Measurements from ENCODE around the gene KIRREL3. TPM values are rescaled to one million over a fixed set of nuclear protein-coding genes. Genes with fewer than 3 reads are reported as not detected.

The KIRREL3 gene
- total RNA-seq, 1 donor from 2014 or later = 0.13 TPM

GRCh38 chr11:126686938-126687337 lies 313.6 kb downstream of the KIRREL3 start:
- no peak for ATAC-seq
- no peak for DNase-seq (ENCODE audit: low spot score)

- DNase-seq (ENCODE audit: low spot score) (no peak), ATAC-seq (peak; percentile 54)
Observed at GRCh38 chr11:126683766-126684728, 316.5 kb downstream of the KIRREL3 start.

- ATAC-seq (no peak), DNase-seq (ENCODE audit: low spot score) (no peak)
Observed at GRCh38 chr11:126682590-126682989, 318.0 kb downstream of the KIRREL3 start.

- ATAC-seq (no peak), DNase-seq (ENCODE audit: low spot score) (no peak)
Observed at GRCh38 chr11:126680700-126681099, 319.9 kb downstream of the KIRREL3 start.

- DNase-seq (ENCODE audit: low spot score) (no peak), ATAC-seq (no peak)
Observed at GRCh38 chr11:126680131-126680530, 320.4 kb downstream of the KIRREL3 start.

- no peak for DNase-seq (ENCODE audit: low spot score)
- ATAC-seq = peak; percentile 52
Observed at GRCh38 chr11:126679033-126679432, 321.5 kb downstream of the KIRREL3 start.

- ATAC-seq (no peak), DNase-seq (ENCODE audit: low spot score) (no peak)
Observed at GRCh38 chr11:126676536-126676935, 324.0 kb downstream of the KIRREL3 start.

GRCh38 chr11:126673319-126673718 lies 327.3 kb downstream of the KIRREL3 start:
- no peak for ATAC-seq
- no peak for DNase-seq (ENCODE audit: low spot score)

GRCh38 chr11:126669416-126669815 lies 331.2 kb downstream of the KIRREL3 start:
- no peak for ATAC-seq
- no peak for DNase-seq (ENCODE audit: low spot score)

GRCh38 chr11:126664643-126665042 lies 335.9 kb downstream of the KIRREL3 start:
- ATAC-seq (no peak), DNase-seq (ENCODE audit: low spot score) (no peak)

GRCh38 chr11:126663749-126664592 lies 336.6 kb downstream of the KIRREL3 start:
- no peak for ATAC-seq

GRCh38 chr11:126662035-126662790 lies 338.4 kb downstream of the KIRREL3 start:
- ATAC-seq (no peak), DNase-seq (ENCODE audit: low spot score) (no peak)

More at GRCh38 chr11:126663749-126664592, 336.6 kb downstream of the KIRREL3 start:
- DNase-seq (ENCODE audit: low spot score) = no peak

GRCh38 chr11:126660761-126661425 lies 339.7 kb downstream of the KIRREL3 start:
- no peak for DNase-seq (ENCODE audit: low spot score)
- no peak for ATAC-seq

GRCh38 chr11:126660321-126660720 lies 340.2 kb downstream of the KIRREL3 start:
- DNase-seq (ENCODE audit: low spot score) (no peak), ATAC-seq (no peak)

- DNase-seq (ENCODE audit: low spot score) (peak; percentile 71), ATAC-seq (peak; percentile 59)
Observed at GRCh38 chr11:126658306-126659056, 342.1 kb downstream of the KIRREL3 start.

- DNase-seq (ENCODE audit: low spot score) = peak; percentile 59
- peak; percentile 69 for ATAC-seq
Observed at GRCh38 chr11:126655807-126656128, 344.8 kb downstream of the KIRREL3 start.

- ATAC-seq (peak; percentile 35), DNase-seq (ENCODE audit: low spot score) (no peak)
Observed at GRCh38 chr11:126654886-126655806, 345.4 kb downstream of the KIRREL3 start.

- ATAC-seq (no peak), DNase-seq (ENCODE audit: low spot score) (no peak)
Observed at GRCh38 chr11:126653040-126653439, 347.5 kb downstream of the KIRREL3 start.

GRCh38 chr11:126647735-126648134 lies 352.8 kb downstream of the KIRREL3 start:
- DNase-seq (ENCODE audit: low spot score) = no peak
- no peak for ATAC-seq
